ENCODE data around the gene KRTAP5-1. TPM values are rescaled to one million over a fixed set of nuclear protein-coding genes. Genes with fewer than 3 reads are reported as not detected.

Gene KRTAP5-1
- total RNA-seq, 2 experiments from 2014 or later = not detected

- CTCF ChIA-PET = interaction anchor here (2.7 to 2.9 kb wide), 2 partner anchors 26 to 82 kb away, joined by 25 to 113 read pairs; partner anchors contain the start of genes DUSP8 and KRTAP5-5
- Mint-ChIP-seq H3K27ac (no peak overlapping the region), H3K4me1 (ENCODE audit: low read depth) (peaks cover 7% of the 10 kb centered on the region), H3K27me3 (peaks cover 22% of the 10 kb centered on the region), H3K9me3 (no peaks in the 10 kb centered on the region), H3K36me3 (no peaks in the 10 kb centered on the region), H3K4me3 (no peak overlapping the region)
- DNase-seq = no peak
- POLR2A ChIA-PET = no interaction called here
- intact Hi-C loops (cut with micrococcal nuclease) = no loop called here
Observed at GRCh38 chr11:1545432-1545831, 39.7 kb downstream of the KRTAP5-1 start.

GRCh38 chr11:1544536-1544935, 40.5 kb downstream of the KRTAP5-1 start:
- intact Hi-C loops (cut with micrococcal nuclease) = no loop called here
- peaks cover 7% of the 10 kb centered on the region for H3K4me1 Mint-ChIP-seq (ENCODE audit: low read depth)
- POLR2A ChIA-PET = no interaction called here
- no peaks in the 10 kb centered on the region for H3K36me3 Mint-ChIP-seq
- H3K4me3 Mint-ChIP-seq = no peak overlapping the region
- CTCF ChIA-PET = interaction anchor here (2.8 kb wide), 1 partner anchor 30 kb away, joined by 10 read pairs; no protein-coding TSS in a partner anchor
- no peaks in the 10 kb centered on the region for H3K9me3 Mint-ChIP-seq
- H3K27ac Mint-ChIP-seq = no peak overlapping the region
- no peak for DNase-seq
- H3K27me3 Mint-ChIP-seq = peaks cover 20% of the 10 kb centered on the region

GRCh38 chr11:1543606-1544263, 41.3 kb downstream of the KRTAP5-1 start:
- POLR2A ChIA-PET = no interaction called here
- CTCF ChIA-PET = interaction anchor here (2.8 kb wide), 1 partner anchor 31 kb away, joined by 10 read pairs; no protein-coding TSS in a partner anchor

GRCh38 chr11:1542267-1542666, 42.8 kb downstream of the KRTAP5-1 start:
- Mint-ChIP-seq H3K27me3 (peaks cover 11% of the 10 kb centered on the region), H3K4me1 (ENCODE audit: low read depth) (no peaks in the 10 kb centered on the region), H3K27ac (no peak overlapping the region), H3K36me3 (no peaks in the 10 kb centered on the region), H3K4me3 (no peak overlapping the region), H3K9me3 (no peaks in the 10 kb centered on the region)
- intact Hi-C loops (cut with micrococcal nuclease) = no loop called here
- DNase-seq = no peak
- POLR2A ChIA-PET = no interaction called here
- CTCF ChIA-PET = interaction anchor here (2.8 kb wide), 1 partner anchor 32 kb away, joined by 10 read pairs; no protein-coding TSS in a partner anchor

More at GRCh38 chr11:1543606-1544263, 41.3 kb downstream of the KRTAP5-1 start:
- peaks cover 7% of the 10 kb centered on the region for H3K4me1 Mint-ChIP-seq (ENCODE audit: low read depth)
- H3K27me3 Mint-ChIP-seq = peaks cover 17% of the 10 kb centered on the region
- H3K4me3 Mint-ChIP-seq = no peak overlapping the region
- H3K36me3 Mint-ChIP-seq = no peaks in the 10 kb centered on the region
- no peak overlapping the region for H3K27ac Mint-ChIP-seq
- intact Hi-C loops (cut with micrococcal nuclease) = no loop called here
- H3K9me3 Mint-ChIP-seq = no peaks in the 10 kb centered on the region
- no peak for DNase-seq

GRCh38 chr11:1541474-1542204, 43.4 kb downstream of the KRTAP5-1 start:
- H3K4me1 Mint-ChIP-seq (ENCODE audit: low read depth) = no peaks in the 10 kb centered on the region
- H3K9me3 Mint-ChIP-seq = no peaks in the 10 kb centered on the region
- no peak overlapping the region for H3K27ac Mint-ChIP-seq
- POLR2A ChIA-PET = no interaction called here
- intact Hi-C loops (cut with micrococcal nuclease) = no loop called here
- peaks cover 11% of the 10 kb centered on the region for H3K27me3 Mint-ChIP-seq
- no peak for DNase-seq
- H3K36me3 Mint-ChIP-seq = no peaks in the 10 kb centered on the region
- H3K4me3 Mint-ChIP-seq = no peak overlapping the region
- CTCF ChIA-PET = no interaction called here

GRCh38 chr11:1540074-1540473, 45.0 kb downstream of the KRTAP5-1 start:
- Mint-ChIP-seq H3K36me3 (no peaks in the 10 kb centered on the region), H3K4me1 (ENCODE audit: low read depth) (peaks cover 6% of the 10 kb centered on the region), H3K27ac (no peak overlapping the region), H3K27me3 (no peaks in the 10 kb centered on the region), H3K4me3 (no peak overlapping the region), H3K9me3 (no peaks in the 10 kb centered on the region)
- no peak for DNase-seq
- ChIA-PET CTCF (interaction anchor here (2.8 kb wide), 1 partner anchor 35 kb away, joined by 12 read pairs; no protein-coding TSS in a partner anchor), POLR2A (no interaction called here)
- intact Hi-C loops (cut with micrococcal nuclease) = no loop called here

- intact Hi-C loops (cut with micrococcal nuclease) = loop anchor here (5.0 kb wide), 1 partner anchor 34 kb away; the partner anchor contains the start of gene DUSP8
- Mint-ChIP-seq H3K36me3 (no peaks in the 10 kb centered on the region), H3K4me1 (ENCODE audit: low read depth) (peaks cover 14% of the 10 kb centered on the region), H3K27me3 (no peaks in the 10 kb centered on the region), H3K9me3 (no peaks in the 10 kb centered on the region), H3K4me3 (no peak overlapping the region), H3K27ac (no peak overlapping the region)
- CTCF ChIA-PET = interaction anchor here (0.6 to 2.8 kb wide), 6 partner anchors 9 to 1609 kb away, joined by 3 to 12 read pairs (median 3); no protein-coding TSS in a partner anchor
- DNase-seq = no peak
- POLR2A ChIA-PET = no interaction called here
Observed at GRCh38 chr11:1538153-1538552, 46.9 kb downstream of the KRTAP5-1 start.

- H3K27me3 Mint-ChIP-seq = no peaks in the 10 kb centered on the region
- ChIA-PET POLR2A (no interaction called here), CTCF (no interaction called here)
- no peak overlapping the region for H3K27ac Mint-ChIP-seq
- intact Hi-C loops (cut with micrococcal nuclease) = loop anchor here (5.0 kb wide), 1 partner anchor 36 kb away; the partner anchor contains the start of gene DUSP8
- no peak for DNase-seq
- H3K36me3 Mint-ChIP-seq = no peaks in the 10 kb centered on the region
- peaks cover 31% of the 10 kb centered on the region for H3K4me1 Mint-ChIP-seq (ENCODE audit: low read depth)
- H3K9me3 Mint-ChIP-seq = no peaks in the 10 kb centered on the region
- no peak overlapping the region for H3K4me3 Mint-ChIP-seq
Observed at GRCh38 chr11:1536065-1536843, 48.8 kb downstream of the KRTAP5-1 start.

- Mint-ChIP-seq H3K27me3 (no peaks in the 10 kb centered on the region), H3K36me3 (no peaks in the 10 kb centered on the region), H3K9me3 (no peaks in the 10 kb centered on the region), H3K27ac (no peak overlapping the region), H3K4me1 (ENCODE audit: low read depth) (peaks cover 38% of the 10 kb centered on the region), H3K4me3 (no peak overlapping the region)
- CTCF ChIA-PET = no interaction called here
- POLR2A ChIA-PET = no interaction called here
- intact Hi-C loops (cut with micrococcal nuclease) = loop anchor here (5.0 kb wide), 1 partner anchor 38 kb away; the partner anchor contains the start of gene DUSP8
- DNase-seq = no peak
Observed at GRCh38 chr11:1534682-1535081, 50.4 kb downstream of the KRTAP5-1 start.

Other genes starting within 250 kb of the KRTAP5-1 start
- under 1 TPM; 0.46 to 0.64 TPM for gene BRSK2, start 195.3 kb downstream of the KRTAP5-1 start, total RNA-seq
- 10 to 100 TPM; 15.9 to 17.9 TPM for gene MOB2, start 98.5 kb downstream of the KRTAP5-1 start, total RNA-seq
- 1 to 10 TPM; 1.6 to 2.4 TPM for gene DUSP8, start 13.0 kb downstream of the KRTAP5-1 start, total RNA-seq
- not detected for gene KRTAP5-2, start 13.0 kb upstream of the KRTAP5-1 start, total RNA-seq
- not detected for gene KRTAP5-3, start 23.2 kb upstream of the KRTAP5-1 start, total RNA-seq
- not detected for gene KRTAP5-4, start 36.9 kb upstream of the KRTAP5-1 start, total RNA-seq
- not detected for gene KRTAP5-5, start 44.5 kb upstream of the KRTAP5-1 start, total RNA-seq
- not detected for gene KRTAP5-6, start 111.9 kb upstream of the KRTAP5-1 start, total RNA-seq
- under 1 TPM; 0.27 to 0.29 TPM for gene IFITM10, start 165.3 kb upstream of the KRTAP5-1 start, total RNA-seq
- gene CTSD, start 178.6 kb upstream of the KRTAP5-1 start, total RNA-seq = 10 to 100 TPM; 52.0 to 58.7 TPM
- not detected for gene SYT8, start 249.7 kb upstream of the KRTAP5-1 start, total RNA-seq

All from activated CD4-positive, alpha-beta memory T cell treated with anti-CD3 and anti-CD28 coated beads for 36 hours (primary cell).